SK-N-MC (cell line): ENCODE measurements around the gene DCST1.

Source experiments
- EZH2 ChIP-seq: fragments of 200-600 bp; sonication (generic); IDR thresholded peaks from one replicate; pipeline ENCODE4 v1.6.1; 2017; ENCODE audit warnings: antibody characterized with exemption
- FOXP2 ChIP-seq: optimal IDR thresholded peaks from 2 replicates; pipeline ENCODE3; 2011; ENCODE audit warnings: mild to moderate bottlenecking, moderate library complexity; ENCODE audit not compliant: insufficient read depth; ENCODE audit errors: extremely low read length, control extremely low read depth
- POLR2AphosphoS5 ChIP-seq: IDR thresholded peaks from 2 replicates; pipeline ENCODE4 v1.6.1; 2012; ENCODE audit warnings: mild to moderate bottlenecking, low read depth, low read length, borderline replicate concordance

- TF ChIP-seq EZH2, result no peak
- no peak for TF ChIP-seq POLR2AphosphoS5
- TF ChIP-seq FOXP2, result no peak
These were observed 10.7 kb downstream of the DCST1 start for GRCh38 chr1:155044365-155044764.
